22Rv1 (cell line): ENCODE data around the gene RAPGEFL1.

Experiments
- ZFX ChIP-seq: fragments of 450-650 bp; IDR thresholded peaks from 2 replicates; pipeline ENCODE4 v1.6.1; 2017; ENCODE audit warnings: antibody characterized with exemption, borderline replicate concordance
- TF ChIP-seq, protein P1 (sequence below): fragments of 450-650 bp; IDR thresholded peaks from 2 replicates; pipeline ENCODE4 v1.5.1; 2017; ENCODE audit warnings: mild to moderate bottlenecking

GRCh38 chr17:40150276-40150675, 27.0 kb upstream of the RAPGEFL1 start:
- TF ChIP-seq, protein P1, sequence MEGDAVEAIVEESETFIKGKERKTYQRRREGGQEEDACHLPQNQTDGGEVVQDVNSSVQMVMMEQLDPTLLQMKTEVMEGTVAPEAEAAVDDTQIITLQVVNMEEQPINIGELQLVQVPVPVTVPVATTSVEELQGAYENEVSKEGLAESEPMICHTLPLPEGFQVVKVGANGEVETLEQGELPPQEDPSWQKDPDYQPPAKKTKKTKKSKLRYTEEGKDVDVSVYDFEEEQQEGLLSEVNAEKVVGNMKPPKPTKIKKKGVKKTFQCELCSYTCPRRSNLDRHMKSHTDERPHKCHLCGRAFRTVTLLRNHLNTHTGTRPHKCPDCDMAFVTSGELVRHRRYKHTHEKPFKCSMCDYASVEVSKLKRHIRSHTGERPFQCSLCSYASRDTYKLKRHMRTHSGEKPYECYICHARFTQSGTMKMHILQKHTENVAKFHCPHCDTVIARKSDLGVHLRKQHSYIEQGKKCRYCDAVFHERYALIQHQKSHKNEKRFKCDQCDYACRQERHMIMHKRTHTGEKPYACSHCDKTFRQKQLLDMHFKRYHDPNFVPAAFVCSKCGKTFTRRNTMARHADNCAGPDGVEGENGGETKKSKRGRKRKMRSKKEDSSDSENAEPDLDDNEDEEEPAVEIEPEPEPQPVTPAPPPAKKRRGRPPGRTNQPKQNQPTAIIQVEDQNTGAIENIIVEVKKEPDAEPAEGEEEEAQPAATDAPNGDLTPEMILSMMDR, result no peak
- TF ChIP-seq ZFX, result no peak
